WTC11 (cell line): ENCODE data around the gene FILIP1L.

ENCODE experiments used
- ATF2 ChIP-seq: sonication (generic); formaldehyde crosslinking; IDR thresholded peaks from 2 replicates; pipeline ENCODE4 v1.8.1; 2022; ENCODE audit warnings: low read depth, missing genetic modification reagents, borderline replicate concordance
- CREB1 ChIP-seq: sonication (generic); formaldehyde crosslinking; IDR thresholded peaks from 2 replicates; pipeline ENCODE4 v1.8.0; 2023; ENCODE audit warnings: mild to moderate bottlenecking, missing genetic modification reagents
- CTCF ChIP-seq: fragments of 200-600 bp; IDR thresholded peaks from 2 replicates; pipeline ENCODE4 v1.8.0; 2022; ENCODE audit warnings: antibody characterized with exemption
- E2F1 ChIP-seq: sonication (generic); formaldehyde crosslinking; IDR thresholded peaks from 2 replicates; pipeline ENCODE4 v1.8.0; 2022; ENCODE audit warnings: mild to moderate bottlenecking, missing genetic modification reagents
- ETV6 ChIP-seq: sonication (generic); formaldehyde crosslinking; IDR thresholded peaks from 2 replicates; pipeline ENCODE4 v1.8.1; 2022; ENCODE audit warnings: mild to moderate bottlenecking, missing genetic modification reagents
- HMGA2 ChIP-seq: fragments of 250-450 bp; sonication (Bioruptor Pico); IDR thresholded peaks from 2 replicates; pipeline ENCODE4 v1.4.0; 2021; ENCODE audit warnings: mild to moderate bottlenecking, moderate library complexity
- HMGXB4 ChIP-seq: sonication (generic); formaldehyde crosslinking; IDR thresholded peaks from 2 replicates; pipeline ENCODE4 v1.8.1; 2023; ENCODE audit warnings: mild to moderate bottlenecking, moderate library complexity, missing genetic modification reagents
- MAX ChIP-seq: sonication (generic); formaldehyde crosslinking; IDR thresholded peaks from 2 replicates; pipeline ENCODE4 v1.8.0; 2022; ENCODE audit warnings: mild to moderate bottlenecking, missing genetic modification reagents
- NFYB ChIP-seq: sonication (generic); formaldehyde crosslinking; conservative IDR thresholded peaks from 2 replicates; pipeline ENCODE4 v1.8.0; 2022; ENCODE audit warnings: low read depth, missing genetic modification reagents
- NR2C2 ChIP-seq: sonication (generic); formaldehyde crosslinking; IDR thresholded peaks from 2 replicates; pipeline ENCODE4 v1.8.0; 2022; ENCODE audit warnings: mild to moderate bottlenecking, missing genetic modification reagents
- SP1 ChIP-seq: sonication (generic); formaldehyde crosslinking; conservative IDR thresholded peaks from 2 replicates; pipeline ENCODE4 v1.8.1; 2022; ENCODE audit warnings: missing genetic modification reagents
- ZNF121 ChIP-seq: sonication (generic); formaldehyde crosslinking; IDR thresholded peaks from 2 replicates; pipeline ENCODE4 v1.8.0; 2023; ENCODE audit warnings: missing genetic modification reagents
- ZNF263 ChIP-seq: sonication (generic); formaldehyde crosslinking; IDR thresholded peaks from 2 replicates; pipeline ENCODE4 v1.8.1; 2022; ENCODE audit warnings: low read depth, mild to moderate bottlenecking, moderate library complexity, missing genetic modification reagents

GRCh38 chr3:99921986-99922385 is 192.3 kb downstream of the FILIP1L start:
- TF ChIP-seq CTCF (no peak), ZNF121 (CRISPR knock-in tag) (no peak), ATF2 (CRISPR knock-in tag) (no peak), HMGA2 (CRISPR knock-in tag) (no peak), ZNF263 (CRISPR knock-in tag) (no peak), ETV6 (CRISPR knock-in tag) (no peak), SP1 (CRISPR knock-in tag) (no peak), HMGXB4 (CRISPR knock-in tag) (no peak), MAX (no peak), NFYB (CRISPR knock-in tag) (no peak), NR2C2 (CRISPR knock-in tag) (no peak), E2F1 (CRISPR knock-in tag) (no peak), CREB1 (no peak)
